Left renal cortex interstitium (tissue), 4 donors: ENCODE data around the gene ANO10. TPM values are rescaled to one million over a fixed set of nuclear protein-coding genes. Genes with fewer than 3 reads are reported as not detected.
"Not testable (repeated sequence)": the region's sequence is repeated elsewhere in the genome, so short reads cannot be mapped to it uniquely, and the experiment has no call there.

Experiments
- DNase-seq, 4 donors: peaks; one replicate each; pipeline ENCODE4 v3.0.0-alpha.2; 2013; ENCODE audit warnings: low read depth in 4 of 4, low spot score in 2 of 4, missing footprints in 1 of 4
- polyA plus RNA-seq, 4 donors: library from polyadenylated mRNA; unstranded; fragments of 120-200 nt; gene quantifications; one replicate each; pipeline ENCODE4 v1.2.1, GENCODE V29; 2013; ENCODE audit not compliant: insufficient read length in 4 of 4

ANO10 gene
- 10 to 100 TPM; 30.9 to 41.0 (median 34.7) TPM for polyA plus RNA-seq

GRCh38 chr3:43621656-43622432 is at the start of gene ANO10:
Gene ANO10 (minus strand): TSS chr3:43622011. CDS start chr3:43605852, 16,159 bp downstream.
- peak; percentile 84 to 96 (median 93) for DNase-seq

GRCh38 chr3:43670635-43671522 is 49.1 kb upstream of the ANO10 start:
- DNase-seq = no peak

GRCh38 chr3:43665011-43665410 is 43.2 kb upstream of the ANO10 start:
- DNase-seq = not testable (repeated sequence)

- DNase-seq = not testable (repeated sequence)
Measured at GRCh38 chr3:43661376-43661775, 39.6 kb upstream of the ANO10 start.

- DNase-seq = no peak
Measured at GRCh38 chr3:43659250-43659880, 37.6 kb upstream of the ANO10 start.

- DNase-seq = not testable (repeated sequence)
Measured at GRCh38 chr3:43656390-43656789, 34.6 kb upstream of the ANO10 start.

- DNase-seq = no peak
Measured at GRCh38 chr3:43650345-43650744, 28.5 kb upstream of the ANO10 start.

- no peak for DNase-seq
Measured at GRCh38 chr3:43649365-43649968, 27.7 kb upstream of the ANO10 start.

- no peak for DNase-seq
Measured at GRCh38 chr3:43648957-43649356, 27.1 kb upstream of the ANO10 start.

- no peak for DNase-seq
Measured at GRCh38 chr3:43647331-43648166, 25.7 kb upstream of the ANO10 start.

- DNase-seq = no peak
Measured at GRCh38 chr3:43644443-43644842, 22.6 kb upstream of the ANO10 start.

- no peak for DNase-seq
Measured at GRCh38 chr3:43641306-43642114, 19.7 kb upstream of the ANO10 start.

GRCh38 chr3:43640681-43641080 is 18.9 kb upstream of the ANO10 start:
- no peak for DNase-seq

- no peak for DNase-seq
Measured at GRCh38 chr3:43638594-43639447, 17.0 kb upstream of the ANO10 start.

- no peak for DNase-seq
Measured at GRCh38 chr3:43637702-43638101, 15.9 kb upstream of the ANO10 start.

- DNase-seq = no peak
Measured at GRCh38 chr3:43632986-43633385, 11.2 kb upstream of the ANO10 start.

GRCh38 chr3:43632269-43632733 is 10.5 kb upstream of the ANO10 start:
- DNase-seq = no peak

GRCh38 chr3:43629741-43630140 is 7.9 kb upstream of the ANO10 start:
- DNase-seq = no peak
